OCI-LY1 (cell line): Measurements from ENCODE around the gene ELMO1.

Experiments
- H2AFZ ChIP-seq: fragments of 200-600 bp; sonication (generic), shearing (Covaris generic); 2 replicates; pipeline ENCODE4 v1.6.0; 2014; ENCODE audit warnings: antibody characterized with exemption, mild to moderate bottlenecking, low read length
- H3F3A ChIP-seq: fragments of 200-600 bp; sonication (generic), shearing (Covaris generic); 2 replicates; pipeline ENCODE4 v1.6.0; 2014; ENCODE audit warnings: mild to moderate bottlenecking, antibody characterized with exemption, low read length, moderate library complexity; ENCODE audit not compliant: insufficient read depth
- H3K27ac ChIP-seq: fragments of 200-600 bp; sonication (generic); 2 replicates; pipeline ENCODE4 v1.5.1; 2014; ENCODE audit warnings: low read length, mixed run types, mild to moderate bottlenecking, low read depth; ENCODE audit not compliant: poor library complexity, severe bottlenecking
- H3K27me3 ChIP-seq: fragments of 200-600 bp; sonication (generic); 2 replicates; pipeline ENCODE4 v1.6.0; 2014; ENCODE audit warnings: antibody characterized with exemption, mild to moderate bottlenecking, low read length, moderate library complexity; ENCODE audit not compliant: insufficient read depth
- H3K36me3 ChIP-seq: fragments of 200-600 bp; sonication (generic); 2 replicates; pipeline ENCODE4 v1.6.1; 2014; ENCODE audit warnings: mild to moderate bottlenecking, antibody characterized with exemption, low read length, moderate library complexity, mixed read lengths; ENCODE audit not compliant: insufficient read depth
- H3K4me1 ChIP-seq: fragments of 200-600 bp; sonication (generic); 2 replicates; pipeline ENCODE4 v1.5.1; 2014; ENCODE audit warnings: mild to moderate bottlenecking, low read length, moderate library complexity; ENCODE audit not compliant: insufficient read depth, severe bottlenecking
- H3K4me2 ChIP-seq: fragments of 200-600 bp; sonication (generic), shearing (Covaris generic); 2 replicates; pipeline ENCODE4 v1.6.1; 2014; ENCODE audit warnings: low read length
- H3K4me3 ChIP-seq: fragments of 200-600 bp; sonication (generic); 2 replicates; pipeline ENCODE4 v1.5.1; 2014; ENCODE audit warnings: low read length, low read depth, mild to moderate bottlenecking, mixed read lengths; ENCODE audit not compliant: poor library complexity, severe bottlenecking
- H3K79me2 ChIP-seq: fragments of 200-600 bp; shearing (Covaris generic); 2 replicates; pipeline ENCODE4 v1.6.1; 2016; ENCODE audit warnings: mixed run types, low read length, mixed read lengths; ENCODE audit not compliant: insufficient read depth
- H3K9ac ChIP-seq: fragments of 200-600 bp; sonication (generic), shearing (Covaris generic); 2 replicates; pipeline ENCODE4 v1.6.1; 2014; ENCODE audit warnings: mild to moderate bottlenecking, low read length, mixed read lengths
- H3K9me2 ChIP-seq: fragments of 200-600 bp; sonication (generic), shearing (Covaris generic); 2 replicates; pipeline ENCODE4 v1.6.1; 2014; ENCODE audit warnings: low read depth, mild to moderate bottlenecking, low read length, mixed read lengths
- H3K9me3 ChIP-seq: fragments of 200-600 bp; shearing (Covaris generic); 2 replicates; pipeline ENCODE4 v1.6.1; 2014; ENCODE audit warnings: low read length, mixed read lengths
- H4K20me1 ChIP-seq: fragments of 200-600 bp; sonication (generic), shearing (Covaris generic); 2 replicates; pipeline ENCODE4 v1.6.0; 2016; ENCODE audit warnings: mild to moderate bottlenecking, low read length; ENCODE audit not compliant: insufficient read depth
- EZH2 ChIP-seq: fragments of 200-600 bp; sonication (generic), shearing (Covaris generic); IDR thresholded peaks from 2 replicates; pipeline ENCODE4 v1.8.0; 2017; ENCODE audit warnings: borderline replicate concordance, mixed run types, mild to moderate bottlenecking, antibody characterized with exemption, low read length, moderate library complexity, mixed read lengths
- TF ChIP-seq, protein P1 (sequence below): fragments of 200-600 bp; sonication (generic), shearing (Covaris generic); IDR thresholded peaks from 2 replicates; pipeline ENCODE4 v1.5.1; 2017; ENCODE audit warnings: mild to moderate bottlenecking, antibody characterized with exemption, low read length, moderate library complexity, mixed read lengths

ELMO1 gene

GRCh38 chr7:37398403-37398802 lies 50.3 kb downstream of the ELMO1 start:
- Histone ChIP-seq H3K36me3 (no peaks in the 10 kb centered on the region; the same call in 1 of the 2 replicates), H3K79me2 (no peaks in the 10 kb centered on the region), H3K4me1 (no peaks in the 10 kb centered on the region), H3F3A (no peaks in the 10 kb centered on the region), H2AFZ (no peak overlapping the region), H3K9me2 (no peaks in the 10 kb centered on the region), H3K9ac (no peak overlapping the region), H3K9me3 (peaks cover 6% of the 10 kb centered on the region; the same call in 1 of the 2 replicates), H3K4me3 (no peak overlapping the region), H4K20me1 (no peaks in the 10 kb centered on the region), H3K27me3 (no peaks in the 10 kb centered on the region; the same call in none of the 2 replicates), H3K27ac (no peak overlapping the region), H3K4me2 (no peak overlapping the region)
- TF ChIP-seq EZH2 = no peak
- TF ChIP-seq, protein P1, sequence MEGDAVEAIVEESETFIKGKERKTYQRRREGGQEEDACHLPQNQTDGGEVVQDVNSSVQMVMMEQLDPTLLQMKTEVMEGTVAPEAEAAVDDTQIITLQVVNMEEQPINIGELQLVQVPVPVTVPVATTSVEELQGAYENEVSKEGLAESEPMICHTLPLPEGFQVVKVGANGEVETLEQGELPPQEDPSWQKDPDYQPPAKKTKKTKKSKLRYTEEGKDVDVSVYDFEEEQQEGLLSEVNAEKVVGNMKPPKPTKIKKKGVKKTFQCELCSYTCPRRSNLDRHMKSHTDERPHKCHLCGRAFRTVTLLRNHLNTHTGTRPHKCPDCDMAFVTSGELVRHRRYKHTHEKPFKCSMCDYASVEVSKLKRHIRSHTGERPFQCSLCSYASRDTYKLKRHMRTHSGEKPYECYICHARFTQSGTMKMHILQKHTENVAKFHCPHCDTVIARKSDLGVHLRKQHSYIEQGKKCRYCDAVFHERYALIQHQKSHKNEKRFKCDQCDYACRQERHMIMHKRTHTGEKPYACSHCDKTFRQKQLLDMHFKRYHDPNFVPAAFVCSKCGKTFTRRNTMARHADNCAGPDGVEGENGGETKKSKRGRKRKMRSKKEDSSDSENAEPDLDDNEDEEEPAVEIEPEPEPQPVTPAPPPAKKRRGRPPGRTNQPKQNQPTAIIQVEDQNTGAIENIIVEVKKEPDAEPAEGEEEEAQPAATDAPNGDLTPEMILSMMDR = no peak

DNA sequence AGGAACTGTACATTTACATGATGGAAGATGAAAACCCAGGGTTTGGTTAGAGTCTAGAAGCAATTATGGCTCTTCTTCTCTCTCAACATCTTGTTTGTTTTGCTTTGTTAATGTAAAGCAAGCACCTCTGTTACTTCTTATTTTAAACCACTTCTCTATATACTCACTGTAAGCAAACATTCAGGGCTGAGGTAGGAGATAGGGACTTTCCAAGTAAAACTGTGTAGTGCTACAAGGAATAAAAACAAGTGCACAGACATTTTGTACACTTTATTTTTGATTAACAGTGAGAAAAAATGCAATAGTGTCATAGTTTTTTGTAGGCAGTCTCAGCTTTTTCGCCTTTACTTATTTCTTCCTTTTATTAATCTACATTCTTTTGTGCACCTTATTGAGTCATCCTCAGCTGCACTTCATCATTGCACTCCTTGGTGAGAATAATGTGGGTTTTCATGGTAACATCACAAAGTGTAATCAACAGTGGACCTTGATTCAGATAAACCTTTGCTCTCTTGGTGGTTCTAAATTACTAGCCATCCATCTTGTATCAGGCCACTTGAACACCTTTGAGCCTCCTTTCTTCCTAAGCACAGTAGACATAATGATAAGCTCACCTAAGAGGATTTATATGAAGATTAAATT lies 52.9 kb downstream of the ELMO1 start:
- no peaks in the 10 kb centered on the region for H3K79me2 ChIP-seq

GRCh38 chr7:37394158-37394557 lies 54.5 kb downstream of the ELMO1 start:
- no peaks in the 10 kb centered on the region for H3K4me1 ChIP-seq
- H3F3A ChIP-seq = no peaks in the 10 kb centered on the region
- no peak overlapping the region for H2AFZ ChIP-seq
- no peak overlapping the region for H3K4me3 ChIP-seq
- H3K4me2 ChIP-seq = no peak overlapping the region
- H3K9me3 ChIP-seq = no peaks in the 10 kb centered on the region
- H3K9ac ChIP-seq = no peak overlapping the region
- H3K36me3 ChIP-seq = no peaks in the 10 kb centered on the region
- no peaks in the 10 kb centered on the region for H3K9me2 ChIP-seq
- no peaks in the 10 kb centered on the region for H3K79me2 ChIP-seq
- H3K27me3 ChIP-seq = no peaks in the 10 kb centered on the region; the same call in 1 of the 2 replicates
- H4K20me1 ChIP-seq = no peaks in the 10 kb centered on the region
- TF ChIP-seq, protein P1 = no peak
- H3K27ac ChIP-seq = no peak overlapping the region

More for the DNA sequence above, 52.9 kb downstream of the ELMO1 start:
- H3F3A ChIP-seq = no peaks in the 10 kb centered on the region
- H3K36me3 ChIP-seq = no peaks in the 10 kb centered on the region
- H3K9ac ChIP-seq = no peak overlapping the region
- H4K20me1 ChIP-seq = no peaks in the 10 kb centered on the region
- no peak for TF ChIP-seq EZH2
- TF ChIP-seq, protein P1 = no peak
- H3K9me3 ChIP-seq = no peaks in the 10 kb centered on the region
- no peak overlapping the region for H3K27ac ChIP-seq
- H2AFZ ChIP-seq = no peak overlapping the region
- no peaks in the 10 kb centered on the region; the same call in 1 of the 2 replicates for H3K27me3 ChIP-seq
- no peaks in the 10 kb centered on the region for H3K4me1 ChIP-seq
- no peaks in the 10 kb centered on the region for H3K9me2 ChIP-seq
- H3K4me3 ChIP-seq = no peak overlapping the region
- no peak overlapping the region for H3K4me2 ChIP-seq
